HG02571 (cell line): ENCODE measurements around the gene CBFA2T2.
"Not testable (repeated sequence)": the region's sequence is repeated elsewhere in the genome, so short reads cannot be mapped to it uniquely, and the experiment has no call there.

ENCODE experiments used
- ATAC-seq: cut with Tn5 transposase; IDR thresholded peaks from one replicate; pipeline ENCODE4 v1.9.1; 2021; ENCODE audit warnings: mild to moderate bottlenecking, moderate library complexity; ENCODE audit not compliant: unreplicated experiment

CBFA2T2 gene

DNA sequence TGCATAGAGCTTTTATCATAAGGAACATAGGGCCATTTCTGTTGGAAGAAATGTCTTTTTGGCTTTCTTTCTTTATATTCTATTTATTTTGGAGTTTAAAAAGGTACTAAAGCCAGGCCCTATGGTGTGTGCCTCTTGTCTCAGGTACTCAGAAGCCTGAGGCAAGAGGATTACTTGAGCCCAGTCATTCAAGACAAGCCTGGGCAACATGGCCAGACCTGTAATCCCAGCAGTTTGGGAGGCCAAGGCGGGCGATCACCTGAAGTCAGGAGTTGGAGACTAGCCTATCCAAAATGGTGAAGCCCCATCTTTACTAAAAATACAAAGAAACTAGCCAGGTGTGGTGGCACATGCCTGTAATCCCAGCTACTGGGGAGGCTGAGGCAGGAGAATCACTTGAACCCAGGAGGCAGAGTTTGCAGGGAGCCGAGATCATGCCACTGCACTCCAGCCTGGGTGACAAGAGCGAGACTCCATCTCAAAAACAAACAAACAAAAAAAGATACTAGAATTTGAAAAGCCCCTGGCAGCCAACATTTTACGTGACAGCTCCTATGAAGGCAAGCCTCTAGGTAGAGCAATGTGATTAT lies 80.0 kb downstream of the CBFA2T2 start:
- no peak for ATAC-seq

DNA sequence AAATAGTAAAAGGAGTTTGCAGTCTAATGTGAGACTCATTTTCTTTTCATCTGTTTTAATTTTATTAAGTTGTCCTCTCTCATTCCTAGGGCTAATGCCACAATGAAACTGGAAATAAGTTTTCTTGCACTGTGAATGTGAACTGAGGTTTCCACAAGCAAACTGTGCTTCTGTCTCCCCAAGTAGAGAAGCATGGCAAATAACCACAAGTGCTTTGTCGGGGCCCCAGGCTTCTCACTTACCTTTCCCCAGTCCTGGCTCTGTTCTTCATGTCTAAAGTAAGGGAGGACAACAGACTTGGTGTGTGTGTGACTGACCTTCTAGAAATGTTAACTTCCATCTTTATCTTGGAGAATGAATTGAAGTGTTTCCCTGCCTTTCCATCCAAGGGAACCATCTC lies 80.8 kb downstream of the CBFA2T2 start:
- ATAC-seq = no peak

DNA sequence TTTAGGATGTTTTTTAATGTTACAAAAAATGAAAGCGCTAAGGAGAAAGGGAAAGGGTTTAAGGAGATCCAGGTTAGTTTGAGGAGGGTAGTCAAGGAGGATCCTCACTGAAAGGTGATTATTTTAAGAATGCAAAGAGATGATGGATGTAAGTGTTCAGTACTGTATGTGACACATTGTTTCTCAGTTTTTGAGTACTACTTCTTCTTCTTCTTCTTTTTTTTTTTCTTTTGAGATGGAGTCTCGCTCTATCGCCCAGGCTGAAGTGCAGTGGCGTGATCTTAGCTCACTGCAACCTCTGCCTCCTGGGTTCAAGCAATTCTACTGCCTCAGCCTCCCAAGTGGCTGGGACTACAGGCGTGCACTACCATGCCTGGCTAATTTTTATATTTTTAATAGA lies 83.4 kb downstream of the CBFA2T2 start:
- not testable (repeated sequence) for ATAC-seq

DNA sequence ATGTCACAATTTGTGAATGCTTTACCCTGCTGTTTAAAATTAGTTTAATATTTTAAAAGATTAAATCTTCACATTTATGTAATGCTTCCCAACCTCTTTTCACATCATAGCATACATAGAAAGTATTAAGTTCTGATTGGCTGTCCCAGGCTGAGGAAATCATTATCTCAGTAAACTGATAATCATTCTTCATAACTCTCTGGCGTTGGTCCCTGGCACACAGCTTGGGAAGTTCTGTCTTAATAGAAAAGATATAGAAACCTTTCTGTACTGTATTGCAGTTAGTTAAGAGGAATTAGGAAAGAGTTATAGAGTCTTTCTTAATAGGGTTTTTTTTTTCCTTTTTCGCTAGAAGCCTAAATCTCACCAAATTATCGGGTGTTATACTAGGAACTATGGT lies 85.4 kb downstream of the CBFA2T2 start:
- no peak for ATAC-seq

DNA sequence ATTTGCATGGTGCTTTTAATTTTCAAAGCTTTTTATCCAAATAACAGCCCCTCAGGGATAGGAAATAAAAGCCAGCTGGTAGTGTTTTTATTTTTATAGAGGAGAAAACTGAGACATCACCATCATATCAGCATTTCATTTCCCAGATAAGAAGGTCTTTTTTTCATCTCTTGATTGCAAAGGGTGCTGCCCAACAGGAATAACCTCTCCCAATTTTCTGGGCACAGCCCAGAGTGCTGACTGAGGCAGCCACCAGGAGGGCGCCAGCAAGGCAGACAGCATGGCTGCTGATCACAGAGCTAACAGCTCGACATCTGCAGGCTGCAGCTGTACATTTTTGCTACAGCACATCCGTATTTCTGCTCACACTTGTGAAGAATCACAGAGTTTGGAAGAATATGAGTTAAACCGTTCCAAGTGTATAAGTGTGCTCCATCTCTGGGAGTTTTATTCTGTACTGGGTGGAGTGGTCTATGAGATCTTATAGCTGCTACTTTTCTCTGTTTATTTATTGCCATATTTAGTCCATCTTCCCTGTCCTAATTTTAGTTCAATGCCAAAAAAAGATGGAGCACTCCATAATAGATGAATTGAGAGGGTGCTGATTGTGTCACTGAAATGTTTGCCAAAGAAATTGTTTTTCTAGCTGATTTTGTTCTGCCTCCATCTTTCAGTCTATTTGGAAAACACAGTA lies 86.7 kb downstream of the CBFA2T2 start:
- ATAC-seq = no peak

DNA sequence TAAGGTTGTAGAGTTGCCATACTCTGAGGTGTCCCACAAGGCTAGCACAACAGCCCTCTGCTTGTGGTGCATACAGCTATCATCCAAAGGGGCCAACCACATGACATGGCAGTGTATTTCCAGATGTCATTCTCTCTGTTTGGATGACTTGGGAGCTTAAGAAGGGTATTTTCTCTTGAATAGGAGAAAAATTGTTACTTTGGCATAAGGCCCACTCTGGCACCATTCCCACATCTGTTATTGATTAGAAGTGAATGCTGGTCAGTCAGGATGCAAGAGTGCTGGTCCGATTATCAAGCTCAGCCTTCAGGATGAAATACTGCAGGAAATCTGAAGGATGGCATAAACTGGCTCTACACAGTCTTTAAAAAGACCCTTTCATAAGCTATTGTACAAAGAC lies 88.6 kb downstream of the CBFA2T2 start:
- no peak for ATAC-seq

DNA sequence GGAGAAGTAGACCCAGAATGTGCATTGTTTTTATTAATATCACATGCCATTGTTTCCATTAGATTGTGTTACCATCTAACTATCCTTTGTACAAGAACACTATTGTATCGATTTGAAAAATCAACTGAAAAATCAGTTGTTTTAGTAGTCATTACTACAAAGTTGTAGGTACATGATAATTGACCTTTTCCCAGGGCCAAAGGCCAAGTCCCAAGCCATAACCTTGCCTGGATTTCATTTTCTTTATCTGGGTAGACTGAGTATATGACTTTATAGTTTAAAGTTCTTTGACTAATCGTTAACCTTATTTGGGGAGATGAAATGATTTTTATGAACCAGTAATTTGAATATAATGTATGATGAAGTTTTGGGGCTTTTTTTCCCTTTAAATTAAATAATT lies 93.2 kb downstream of the CBFA2T2 start:
- ATAC-seq = no peak

DNA sequence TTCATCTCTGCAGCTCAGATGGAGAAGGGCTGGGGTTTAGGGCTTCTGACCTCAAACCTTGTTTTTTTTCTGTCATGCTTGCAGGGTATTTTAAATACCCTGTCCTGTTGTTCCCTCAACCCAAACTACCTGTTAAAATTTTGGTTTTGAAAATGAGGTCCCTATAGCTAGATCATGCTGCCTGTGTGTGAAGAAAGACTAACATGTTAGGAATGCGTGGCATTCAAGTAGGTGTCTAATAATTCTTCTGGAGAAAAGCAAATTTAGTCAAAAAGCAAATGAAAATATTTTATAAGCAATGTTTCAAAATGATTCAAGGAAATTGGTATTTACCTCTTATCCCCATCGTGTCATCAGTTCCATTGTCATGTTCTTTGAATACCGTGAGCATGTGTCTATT lies 95.1 kb downstream of the CBFA2T2 start:
- ATAC-seq = no peak

DNA sequence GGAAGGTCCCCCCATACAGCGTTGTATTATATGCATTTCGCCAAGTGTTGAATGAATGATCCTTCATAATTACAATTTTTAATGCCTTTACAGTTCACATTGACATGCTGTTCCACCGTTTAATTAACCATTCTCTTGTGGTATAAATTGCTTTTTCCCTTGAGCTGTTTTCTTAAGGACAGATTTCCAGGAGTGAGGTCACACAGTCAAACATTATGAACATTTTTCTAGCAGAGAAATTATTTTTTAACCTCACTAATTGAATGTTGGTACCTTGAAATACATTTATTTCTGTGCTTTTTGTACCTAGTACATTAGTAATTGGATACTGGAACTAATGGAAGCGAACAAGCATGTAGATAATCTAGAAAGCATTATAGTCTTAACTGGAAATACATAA lies 95.5 kb downstream of the CBFA2T2 start:
- no peak for ATAC-seq

DNA sequence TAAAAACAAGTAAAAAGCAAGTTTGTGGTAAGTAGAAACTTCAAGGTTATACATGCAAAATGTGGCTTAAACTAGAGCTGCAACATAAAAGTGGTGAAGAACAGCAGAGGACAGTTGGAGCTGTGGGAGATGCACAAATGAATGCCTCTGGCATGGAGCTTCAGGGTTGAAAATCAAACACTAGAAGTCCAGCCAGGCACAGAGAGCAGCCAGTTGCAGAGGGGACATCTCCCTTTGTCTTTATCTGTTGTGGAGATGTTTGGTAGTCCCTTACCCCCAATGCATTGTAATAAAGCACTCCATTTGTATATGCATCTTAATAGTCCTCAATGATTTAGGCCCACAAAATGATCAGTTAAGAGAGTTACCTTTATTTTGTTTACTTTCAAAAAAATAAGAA lies 99.2 kb downstream of the CBFA2T2 start:
- ATAC-seq = no peak

DNA sequence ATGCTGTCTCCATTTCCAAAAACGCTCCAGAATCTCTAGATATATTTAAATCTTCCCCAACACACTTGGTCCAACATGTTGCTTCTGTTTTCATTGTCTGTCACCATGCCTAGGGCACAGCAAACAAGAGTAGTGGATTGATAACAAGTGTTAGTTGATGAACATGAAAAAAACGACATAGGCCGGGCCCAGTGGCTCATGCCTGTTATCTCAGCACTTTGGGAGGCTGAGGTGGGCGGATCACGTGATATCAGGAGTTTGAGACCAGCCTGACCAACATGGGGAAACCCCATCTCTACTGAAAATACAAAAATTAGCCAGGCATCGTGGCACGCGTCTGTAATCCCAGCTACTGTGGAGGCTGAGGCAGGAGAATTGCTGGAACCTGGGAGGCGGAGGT lies 102.0 kb downstream of the CBFA2T2 start:
- ATAC-seq = not testable (repeated sequence)

DNA sequence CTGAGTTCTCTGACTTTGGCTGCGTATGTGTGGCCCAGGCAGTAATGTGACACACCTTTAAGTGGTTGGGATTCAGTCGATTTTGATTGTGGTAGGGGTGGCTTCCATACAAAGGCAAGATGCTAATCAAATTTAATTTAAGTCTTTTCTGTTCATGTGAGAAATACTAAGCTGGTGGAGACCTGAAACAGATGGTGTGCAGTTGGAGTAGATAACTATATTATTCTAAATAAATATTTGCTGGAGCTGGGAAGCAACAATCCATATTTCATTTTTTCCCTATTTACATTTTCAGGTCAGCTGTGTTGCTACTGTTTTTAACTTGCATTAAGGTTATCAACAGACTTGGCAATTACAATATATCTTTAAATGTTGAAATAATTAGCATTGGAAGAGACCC lies 104.8 kb downstream of the CBFA2T2 start:
- no peak for ATAC-seq

DNA sequence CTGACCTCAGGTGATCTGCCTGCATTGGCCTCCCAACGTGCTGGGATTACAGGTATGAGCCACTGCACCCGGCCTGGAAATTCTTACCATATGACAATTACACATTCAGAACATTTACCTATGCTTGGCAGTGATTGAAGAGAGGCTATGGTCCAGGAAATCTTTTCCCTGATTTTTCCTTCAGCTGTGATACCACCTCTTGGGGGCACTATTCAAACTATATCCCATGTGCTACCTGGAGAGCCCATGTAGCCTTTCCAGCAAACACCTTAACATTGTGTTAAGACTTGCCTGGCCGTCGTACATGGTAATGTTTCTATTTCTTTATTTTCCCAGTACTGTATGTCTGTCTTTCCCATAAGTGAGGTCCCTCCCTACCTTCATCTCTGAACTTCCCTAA lies 110.5 kb downstream of the CBFA2T2 start:
- ATAC-seq = no peak

DNA sequence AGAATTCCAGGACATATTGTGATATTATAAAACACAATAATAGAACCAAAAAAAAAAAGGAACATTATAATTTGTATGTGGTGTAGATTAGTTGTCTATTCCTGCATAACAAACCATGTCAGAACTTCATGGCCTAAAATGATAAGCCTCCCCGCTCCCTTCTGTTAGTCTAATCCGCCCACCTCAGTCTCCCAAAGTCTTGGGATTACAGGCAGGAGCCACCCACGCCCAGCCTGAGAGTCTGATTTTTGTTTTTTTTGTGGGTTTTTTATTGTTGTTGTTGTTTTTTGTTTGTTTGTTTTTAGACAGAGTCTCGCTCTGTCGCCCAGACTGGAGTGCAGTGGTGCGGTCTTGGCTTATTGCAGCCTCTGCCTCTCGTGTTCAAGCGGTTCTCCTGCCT lies 111.1 kb downstream of the CBFA2T2 start:
- no peak for ATAC-seq

DNA sequence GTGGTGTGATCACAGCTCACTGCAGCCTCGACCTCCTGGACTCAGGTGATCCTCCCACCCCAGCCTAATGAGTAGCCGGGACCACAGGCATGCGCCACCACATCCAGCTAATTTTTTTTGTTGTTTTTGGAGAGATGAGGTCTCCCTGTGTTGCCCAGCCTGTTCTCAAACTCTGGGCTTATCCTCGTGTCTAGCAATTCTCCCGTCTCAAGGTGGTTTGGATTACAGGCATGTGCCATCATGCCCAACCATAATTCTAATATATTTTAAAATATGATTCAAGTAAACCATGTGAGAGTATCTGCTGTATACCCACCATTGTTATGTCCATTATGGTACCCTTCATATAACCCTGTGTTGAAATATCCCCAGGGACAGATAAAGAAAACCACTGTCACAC lies 112.0 kb downstream of the CBFA2T2 start:
- ATAC-seq = no peak

DNA sequence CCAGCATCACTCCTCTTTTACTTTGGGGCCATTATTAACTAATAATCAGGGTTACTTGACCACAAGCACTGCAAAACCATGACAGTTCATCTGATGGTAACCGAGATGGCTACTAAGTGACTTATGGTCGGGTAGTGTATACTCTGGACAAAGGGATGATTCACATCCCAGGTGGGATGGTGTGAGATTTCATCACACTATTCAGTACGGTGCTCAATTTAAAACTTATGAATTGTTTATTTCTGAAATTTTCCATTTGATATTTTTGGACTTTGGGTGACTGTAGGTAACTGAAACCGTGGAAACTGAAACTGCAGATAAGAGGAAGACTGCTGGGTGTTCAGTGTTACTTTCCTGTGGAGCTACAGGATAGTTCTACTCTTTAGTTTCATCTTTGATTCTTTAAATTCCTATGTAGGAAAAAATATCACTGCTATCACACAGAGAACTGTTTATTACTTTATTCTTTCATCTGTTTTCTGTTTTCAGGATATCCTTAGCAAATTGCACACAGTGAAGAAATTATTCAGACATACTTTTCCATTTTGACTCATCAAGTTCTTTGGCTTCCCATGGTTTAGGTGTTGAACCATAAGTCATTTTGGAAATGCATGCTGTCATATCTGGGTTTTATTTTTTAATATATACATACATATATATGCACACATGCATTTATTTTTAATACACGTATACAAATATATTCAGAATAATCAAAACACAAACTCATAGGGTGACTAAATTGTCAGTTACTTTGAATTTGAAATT lies 113.1 kb downstream of the CBFA2T2 start:
- ATAC-seq = no peak

DNA sequence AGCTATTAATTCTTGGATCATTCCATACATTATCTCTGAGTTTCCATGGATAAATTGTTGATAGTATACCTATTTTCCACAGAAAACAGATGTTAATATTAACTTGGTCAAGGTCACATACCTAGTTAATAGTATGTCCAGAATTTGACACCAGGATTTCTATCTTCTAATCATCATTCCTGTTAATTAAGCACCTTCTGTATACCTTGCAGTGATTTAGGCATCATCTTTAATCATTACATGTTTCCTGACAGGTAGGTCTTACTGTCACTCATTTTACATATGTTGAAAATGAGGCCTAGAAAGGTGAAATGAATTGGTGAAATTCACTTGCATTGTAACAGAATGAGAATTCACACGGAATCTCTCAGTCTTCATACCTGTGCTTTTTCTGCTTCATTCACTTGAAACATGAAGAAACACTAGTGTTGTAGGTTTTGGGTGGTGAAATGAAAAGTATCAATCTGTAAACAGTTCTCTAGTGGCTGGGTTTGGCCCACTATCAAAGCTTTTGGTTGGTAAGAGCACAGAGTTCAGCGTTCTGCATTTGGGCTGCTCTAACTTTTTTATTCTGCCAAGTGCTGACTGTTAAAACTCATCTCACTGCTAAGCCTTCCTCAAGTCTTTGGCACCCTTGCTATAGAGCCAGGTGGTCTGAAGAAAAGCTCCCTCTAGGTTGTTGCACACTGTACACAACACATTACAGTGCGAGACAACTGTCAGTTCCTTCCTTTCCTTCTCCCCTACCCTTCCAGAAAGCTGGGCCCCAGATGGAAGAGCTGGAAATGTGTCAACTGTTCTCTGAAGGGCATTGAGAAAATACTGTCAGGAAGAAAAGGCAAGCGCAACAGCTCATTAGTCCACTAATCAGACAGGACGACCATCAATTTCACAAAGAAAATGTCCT lies 114.4 kb downstream of the CBFA2T2 start:
- no peak for ATAC-seq

DNA sequence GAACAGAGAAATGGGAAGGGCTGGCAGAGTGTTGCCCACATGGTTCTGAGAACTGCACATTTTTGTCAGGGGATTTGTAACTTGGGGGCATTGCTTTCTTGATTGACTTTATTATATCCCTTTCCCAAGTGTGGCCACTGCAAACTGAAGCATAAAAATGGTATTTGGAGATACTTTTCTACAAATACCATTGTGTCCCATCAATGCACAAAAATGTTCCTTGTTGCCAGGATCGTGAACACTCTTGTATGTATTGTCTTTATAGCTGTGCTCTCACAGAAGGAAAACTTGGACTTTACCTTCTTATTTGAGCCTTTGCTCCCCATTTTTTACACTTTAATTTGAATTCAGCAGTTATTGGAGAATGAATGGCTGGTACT lies 115.1 kb downstream of the CBFA2T2 start:
- no peak for ATAC-seq

DNA sequence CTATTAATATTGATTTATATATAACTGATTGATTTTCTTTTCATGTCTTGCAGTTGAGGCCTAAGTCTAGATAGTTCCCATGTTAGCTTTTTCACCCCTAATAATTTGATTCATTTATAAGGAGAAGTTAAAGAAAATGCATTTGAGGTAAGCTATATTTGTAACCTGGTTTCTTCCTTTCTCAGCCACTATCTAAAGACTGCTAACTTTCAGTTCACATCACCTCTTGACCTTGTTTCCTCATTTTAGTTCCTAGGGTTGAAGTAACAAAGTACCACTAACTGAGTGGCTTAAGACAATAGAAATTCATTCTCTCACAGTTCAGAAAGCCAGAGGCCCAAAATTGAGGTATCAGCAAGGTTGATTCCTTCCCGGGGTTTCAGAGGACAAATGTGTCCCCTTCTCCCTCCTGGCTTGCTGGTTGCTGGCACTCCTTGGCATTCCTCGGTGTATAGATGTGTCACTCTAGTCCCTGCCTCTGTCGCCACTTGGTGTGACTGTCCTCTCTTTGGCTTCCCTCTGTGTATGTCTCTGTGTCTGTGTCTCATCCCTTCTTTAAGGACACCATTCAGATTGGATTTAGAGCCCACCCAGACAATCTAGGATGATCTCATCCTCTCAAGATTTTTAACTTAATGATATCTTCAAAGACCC lies 116.3 kb downstream of the CBFA2T2 start:
- no peak for ATAC-seq

DNA sequence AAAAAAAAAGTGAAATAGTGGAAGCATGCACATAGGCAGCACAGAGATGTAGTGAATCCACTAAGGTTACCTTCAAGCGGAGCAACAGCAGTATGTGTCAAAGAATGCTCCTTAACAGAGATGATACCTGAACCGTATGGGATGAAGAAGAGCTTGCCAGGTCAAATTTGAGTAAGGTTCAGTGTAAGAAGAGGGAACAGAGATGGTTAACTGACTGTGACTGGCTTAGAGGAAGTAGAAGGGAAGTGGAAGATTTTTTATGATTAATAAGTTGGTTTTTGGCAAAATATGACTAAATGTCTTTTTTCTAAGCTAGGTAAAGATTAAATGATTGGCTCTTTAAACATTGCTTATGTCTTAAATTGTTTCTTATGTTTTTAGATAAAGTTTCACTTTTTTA lies 119.6 kb downstream of the CBFA2T2 start:
- no peak for ATAC-seq

DNA sequence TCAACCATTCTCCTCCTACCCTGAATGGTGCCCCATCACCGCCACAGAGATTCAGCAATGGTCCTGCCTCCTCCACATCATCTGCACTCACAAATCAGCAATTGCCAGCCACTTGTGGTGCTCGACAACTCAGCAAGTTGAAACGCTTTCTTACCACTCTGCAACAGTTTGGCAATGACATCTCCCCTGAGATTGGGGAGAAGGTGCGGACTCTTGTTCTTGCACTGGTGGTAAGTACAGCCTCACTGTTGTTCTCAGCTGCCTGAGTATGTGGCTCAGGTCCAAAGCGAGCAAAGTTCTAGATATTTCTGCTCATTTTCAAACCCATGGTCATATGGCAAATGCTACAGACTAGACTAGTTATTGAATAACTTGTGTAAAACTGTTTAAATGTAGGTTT lies 121.2 kb downstream of the CBFA2T2 start:
- no peak for ATAC-seq
